SK-N-MC (cell line): Measurements from ENCODE around the gene CYP2R1.

Experiments used
- EZH2 ChIP-seq: fragments of 200-600 bp; sonication (generic); IDR thresholded peaks from one replicate; pipeline ENCODE4 v1.6.1; 2017; ENCODE audit warnings: antibody characterized with exemption
- POLR2AphosphoS5 ChIP-seq: IDR thresholded peaks from 2 replicates; pipeline ENCODE4 v1.6.1; 2012; ENCODE audit warnings: mild to moderate bottlenecking, low read depth, low read length, borderline replicate concordance

- TF ChIP-seq EZH2, result no peak
- no peak for TF ChIP-seq POLR2AphosphoS5
Observed at GRCh38 chr11:14930369-14930768, 38.3 kb upstream of the CYP2R1 start.
